ENCODE results near the gene PNMA8B.

GRCh38 chr19:46453661-46454060, 42.0 kb downstream of the PNMA8B start:
- TF ChIP-seq CTCF (IDR thresholded peaks at IDR 0.05; ENCODE audit: low read depth, low read length, poor library complexity, severe bottlenecking) (no peak), EZH2phosphoT487 (IDR thresholded peaks at IDR 0.05; ENCODE audit: borderline replicate concordance, low read length) (no peak)
